Measurements from ENCODE around the gene IGFBPL1. TPM values are rescaled to one million over a fixed set of nuclear protein-coding genes. Genes with fewer than 3 reads are reported as not detected.

Gene IGFBPL1
- total and polyA plus RNA-seq, 2 donors: 1.6 to 3.0 TPM

DNA sequence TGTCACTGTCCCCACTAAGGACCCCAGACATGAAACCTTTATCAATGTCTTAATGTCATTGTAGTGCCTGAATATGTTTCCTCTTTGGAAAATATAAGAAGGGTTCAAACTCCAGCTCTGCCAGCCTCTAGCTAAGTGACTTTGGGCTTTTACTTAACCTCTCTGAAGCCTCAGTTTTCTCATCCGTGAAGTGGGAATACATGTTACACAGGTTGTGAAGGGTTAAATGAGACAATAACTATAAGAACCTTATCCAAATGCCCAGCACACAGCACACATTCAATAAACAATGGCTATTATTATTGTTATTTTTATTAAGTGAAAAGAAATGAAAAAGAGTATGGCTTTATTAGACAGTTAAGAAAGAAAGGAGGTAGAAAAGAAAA lies 15.7 kb upstream of the IGFBPL1 start:
- no peaks in the 10 kb centered on the region for H3K4me1 ChIP-seq (ENCODE audit: insufficient read depth)
- no peak overlapping the region for H3K4me3 ChIP-seq (ENCODE audit: low read depth, low read length)
- no peak overlapping the region for H3K27ac ChIP-seq (ENCODE audit: low read depth)
- WGBS: 96% methylated on average over 1 of the region's 1 CpG
- no peaks in the 10 kb centered on the region for H3K36me3 ChIP-seq (ENCODE audit: insufficient read depth)
- no peak for DNase-seq (ENCODE audit: extremely low spot score)

- no peak for DNase-seq (ENCODE audit: extremely low spot score)
- Histone ChIP-seq H3K36me3 (ENCODE audit: insufficient read depth) (no peaks in the 10 kb centered on the region), H3K4me3 (ENCODE audit: low read depth, low read length) (no peak overlapping the region), H3K4me1 (ENCODE audit: insufficient read depth) (no peaks in the 10 kb centered on the region), H3K27ac (ENCODE audit: low read depth) (no peak overlapping the region)
- 80% methylated on average over 3 of the region's 3 CpGs for WGBS
Measured at GRCh38 chr9:38439291-38439915, 15.1 kb upstream of the IGFBPL1 start.

- no peak overlapping the region for H3K27ac ChIP-seq (ENCODE audit: low read depth)
- no peaks in the 10 kb centered on the region for H3K4me1 ChIP-seq (ENCODE audit: insufficient read depth)
- WGBS: 68% methylated on average over 11 of the region's 11 CpGs
- no peaks in the 10 kb centered on the region for H3K36me3 ChIP-seq (ENCODE audit: insufficient read depth)
- H3K4me3 ChIP-seq (ENCODE audit: low read depth, low read length): no peak overlapping the region
- peak; percentile 60 for DNase-seq (ENCODE audit: extremely low spot score)
Measured at GRCh38 chr9:38437193-38437823, 13.1 kb upstream of the IGFBPL1 start.

DNA sequence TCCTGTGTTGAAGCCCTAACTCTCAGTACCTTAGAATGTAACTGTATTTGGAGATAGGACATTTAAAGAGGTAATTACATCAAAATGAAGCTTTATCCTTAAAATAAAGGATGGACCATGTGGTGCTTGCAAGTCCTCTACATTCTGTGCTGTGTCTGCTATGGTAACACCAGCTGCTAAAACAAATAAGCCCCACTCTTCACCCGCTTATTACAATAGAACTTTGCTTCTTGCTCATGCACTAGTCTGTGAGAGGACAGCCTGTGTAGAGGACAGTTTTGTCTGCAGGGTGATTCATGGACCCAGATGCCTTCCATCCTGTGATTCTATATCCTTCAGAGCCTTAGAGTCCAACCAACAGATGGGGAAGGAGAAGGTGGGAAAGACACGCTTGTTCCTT lies 12.5 kb upstream of the IGFBPL1 start:
- H3K4me1 ChIP-seq (ENCODE audit: insufficient read depth): no peaks in the 10 kb centered on the region
- H3K4me3 ChIP-seq (ENCODE audit: low read depth, low read length): no peak overlapping the region
- no peaks in the 10 kb centered on the region for H3K36me3 ChIP-seq (ENCODE audit: insufficient read depth)
- 95% methylated on average over 2 of the region's 2 CpGs for WGBS
- no peak overlapping the region for H3K27ac ChIP-seq (ENCODE audit: low read depth)
- no peak for DNase-seq (ENCODE audit: extremely low spot score)

DNA sequence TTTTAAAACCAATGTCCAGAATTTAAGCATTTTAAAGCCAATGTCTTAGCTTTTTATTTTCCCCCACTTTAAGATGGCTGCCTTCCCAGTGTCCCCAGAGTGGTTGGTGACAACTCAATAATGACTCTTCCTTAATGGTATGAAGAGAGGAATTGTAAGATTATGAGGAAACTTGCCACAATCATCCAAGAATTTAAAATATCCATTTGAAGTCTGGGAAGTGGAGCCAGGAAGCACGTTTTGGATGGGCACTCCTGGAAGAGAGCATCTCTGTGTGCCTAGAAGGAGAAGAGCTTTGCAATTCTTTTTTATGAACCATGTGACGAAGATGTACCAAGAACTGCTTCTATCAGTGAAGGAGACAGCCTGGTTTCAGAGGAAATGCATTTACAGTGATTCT lies 11.3 kb upstream of the IGFBPL1 start:
- H3K27ac ChIP-seq (ENCODE audit: low read depth): no peak overlapping the region
- 70% methylated on average over 2 of the region's 2 CpGs for WGBS
- no peaks in the 10 kb centered on the region for H3K4me1 ChIP-seq (ENCODE audit: insufficient read depth)
- H3K4me3 ChIP-seq (ENCODE audit: low read depth, low read length): no peak overlapping the region
- no peaks in the 10 kb centered on the region for H3K36me3 ChIP-seq (ENCODE audit: insufficient read depth)
- no peak for DNase-seq (ENCODE audit: extremely low spot score)

GRCh38 chr9:38434853-38435252 lies 10.6 kb upstream of the IGFBPL1 start:
- 76% methylated on average over 3 of the region's 3 CpGs for WGBS
- no peak overlapping the region for H3K27ac ChIP-seq (ENCODE audit: low read depth)
- DNase-seq (ENCODE audit: extremely low spot score): no peak
- no peaks in the 10 kb centered on the region for H3K36me3 ChIP-seq (ENCODE audit: insufficient read depth)
- H3K4me1 ChIP-seq (ENCODE audit: insufficient read depth): no peaks in the 10 kb centered on the region
- no peak overlapping the region for H3K4me3 ChIP-seq (ENCODE audit: low read depth, low read length)

- H3K4me3 ChIP-seq (ENCODE audit: low read depth, low read length): no peak overlapping the region
- H3K4me1 ChIP-seq (ENCODE audit: insufficient read depth): no peaks in the 10 kb centered on the region
- no peak overlapping the region for H3K27ac ChIP-seq (ENCODE audit: low read depth)
- DNase-seq (ENCODE audit: extremely low spot score): no peak
- WGBS: 58% methylated on average over 3 of the region's 3 CpGs
- no peaks in the 10 kb centered on the region for H3K36me3 ChIP-seq (ENCODE audit: insufficient read depth)
Measured at GRCh38 chr9:38434365-38434764, 10.1 kb upstream of the IGFBPL1 start.

GRCh38 chr9:38432922-38433510 lies 8.8 kb upstream of the IGFBPL1 start:
- Histone ChIP-seq H3K4me3 (ENCODE audit: low read depth, low read length) (no peak overlapping the region), H3K27ac (ENCODE audit: low read depth) (no peak overlapping the region), H3K36me3 (ENCODE audit: insufficient read depth) (no peaks in the 10 kb centered on the region), H3K4me1 (ENCODE audit: insufficient read depth) (no peaks in the 10 kb centered on the region)
- DNase-seq (ENCODE audit: extremely low spot score): no peak
- 23% methylated on average over 3 of the region's 3 CpGs for WGBS

DNA sequence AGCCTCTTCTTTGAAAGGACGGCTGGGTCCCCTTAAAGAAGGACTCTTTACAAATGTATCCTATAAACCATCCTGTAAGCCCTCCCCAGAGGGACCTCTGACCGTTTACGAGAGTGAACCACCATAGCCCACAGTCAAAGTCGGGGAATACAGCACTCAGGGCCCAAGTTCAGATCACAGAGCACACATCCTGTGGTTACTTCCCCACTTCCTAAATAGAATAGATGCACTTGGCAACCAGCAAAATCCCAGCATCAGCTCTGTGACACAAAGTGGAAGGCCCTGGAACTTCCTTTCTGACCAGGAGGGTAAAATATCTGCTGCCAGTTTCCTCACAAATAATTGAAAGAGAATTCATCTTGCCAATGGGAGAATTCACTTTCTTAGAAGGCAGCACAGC lies 6.9 kb upstream of the IGFBPL1 start:
- Histone ChIP-seq H3K27ac (ENCODE audit: low read depth) (no peak overlapping the region), H3K4me3 (ENCODE audit: low read depth, low read length) (no peak overlapping the region), H3K4me1 (ENCODE audit: insufficient read depth) (no peaks in the 10 kb centered on the region), H3K36me3 (ENCODE audit: insufficient read depth) (no peaks in the 10 kb centered on the region)
- DNase-seq (ENCODE audit: extremely low spot score): no peak
- 55% methylated on average over 4 of the region's 4 CpGs for WGBS

- no peak overlapping the region for H3K4me3 ChIP-seq (ENCODE audit: low read depth, low read length)
- peaks cover 3% of the 10 kb centered on the region for H3K4me1 ChIP-seq (ENCODE audit: insufficient read depth)
- no peak for DNase-seq (ENCODE audit: extremely low spot score)
- H3K27ac ChIP-seq (ENCODE audit: low read depth): no peak overlapping the region
- no peaks in the 10 kb centered on the region for H3K36me3 ChIP-seq (ENCODE audit: insufficient read depth)
- WGBS: 89% methylated on average over 1 of the region's 1 CpG
Measured at GRCh38 chr9:38428062-38428461, 3.8 kb upstream of the IGFBPL1 start.

GRCh38 chr9:38424918-38425317 lies 664 bp upstream of the IGFBPL1 start:
- no peak overlapping the region for H3K4me3 ChIP-seq (ENCODE audit: low read depth, low read length)
- H3K36me3 ChIP-seq (ENCODE audit: insufficient read depth): no peaks in the 10 kb centered on the region
- H3K4me1 ChIP-seq (ENCODE audit: insufficient read depth): peaks cover 3% of the 10 kb centered on the region
- DNase-seq (ENCODE audit: extremely low spot score): no peak
- no peak overlapping the region for H3K27ac ChIP-seq (ENCODE audit: low read depth)
- 75% methylated on average over 4 of the region's 4 CpGs for WGBS

- Histone ChIP-seq H3K4me1 (ENCODE audit: insufficient read depth) (peaks cover 3% of the 10 kb centered on the region), H3K36me3 (ENCODE audit: insufficient read depth) (no peaks in the 10 kb centered on the region), H3K27ac (ENCODE audit: low read depth) (no peak overlapping the region), H3K4me3 (ENCODE audit: low read depth, low read length) (peak overlapping the region; percentile 44)
- no peak for DNase-seq (ENCODE audit: extremely low spot score)
- 39% methylated on average over 15 of the region's 15 CpGs for WGBS
Measured at GRCh38 chr9:38423273-38423972, 831 bp downstream of the IGFBPL1 start.

DNA sequence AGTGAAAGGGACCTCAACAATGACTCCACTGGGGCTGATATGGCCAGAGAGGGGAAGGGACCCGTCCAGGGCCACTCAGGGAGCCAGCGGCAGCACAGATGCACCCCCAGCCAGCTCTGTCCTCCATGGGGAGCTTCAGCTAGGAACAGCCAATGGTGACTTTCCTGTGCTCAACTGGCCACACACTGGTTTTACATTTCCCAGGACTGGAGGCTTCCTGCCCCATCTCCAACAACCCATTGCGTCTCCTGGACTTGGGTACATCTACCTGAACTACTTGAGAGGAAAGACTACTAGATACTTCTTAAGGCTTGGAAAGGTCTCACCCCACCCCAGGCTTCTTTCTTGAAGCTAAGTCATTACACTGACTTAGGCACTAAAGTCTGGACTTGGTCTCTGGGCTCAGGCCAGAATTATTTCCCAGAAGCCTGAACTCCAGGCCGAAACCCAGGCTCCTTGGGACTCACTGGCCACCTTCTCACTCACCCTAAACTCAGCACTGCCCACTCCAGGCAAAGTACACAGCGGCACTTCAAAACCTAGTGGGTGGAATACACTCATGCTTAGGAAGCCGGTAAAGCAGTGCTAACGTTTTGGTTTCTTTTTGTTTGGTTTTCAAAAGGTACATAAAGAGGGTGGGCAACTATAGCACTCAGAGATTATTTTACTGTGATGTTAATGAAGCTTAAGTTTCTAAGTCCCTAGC lies 1.5 kb downstream of the IGFBPL1 start:
- H3K36me3 ChIP-seq (ENCODE audit: insufficient read depth): no peaks in the 10 kb centered on the region

More for the DNA sequence above, 1.5 kb downstream of the IGFBPL1 start:
- DNase-seq (ENCODE audit: extremely low spot score): no peak
- Histone ChIP-seq H3K27ac (ENCODE audit: low read depth) (no peak overlapping the region), H3K4me3 (ENCODE audit: low read depth, low read length) (no peak overlapping the region), H3K4me1 (ENCODE audit: insufficient read depth) (peaks cover 3% of the 10 kb centered on the region)
- WGBS: 80% methylated on average over 7 of the region's 7 CpGs
